Subcutaneous abdominal adipose tissue (tissue), 5 donors: ENCODE data around the gene DRD1.

Source experiments
- H3K27ac ChIP-seq: one replicate; pipeline ENCODE4 v1.7.0; 2013; ENCODE audit warnings: low read depth, mild to moderate bottlenecking, inconsistent platforms, low read length, moderate library complexity
- H3K27me3 ChIP-seq, 5 donors: one replicate each; pipeline ENCODE4 v1.7.0; 2013; ENCODE audit warnings: low read length in 5 of 5, inconsistent platforms in 1 of 5; ENCODE audit not compliant: control insufficient read depth in 5 of 5, insufficient read depth in 4 of 5
- H3K36me3 ChIP-seq, 5 donors: one replicate each; pipeline ENCODE4 v1.7.0; 2013; ENCODE audit warnings: low read length in 5 of 5; ENCODE audit not compliant: control insufficient read depth in 5 of 5, insufficient read depth in 5 of 5
- H3K4me1 ChIP-seq, 5 donors: one replicate each; pipeline ENCODE4 v1.7.0; 2013; ENCODE audit warnings: low read length in 5 of 5, mild to moderate bottlenecking in 3 of 5, moderate library complexity in 1 of 5; ENCODE audit not compliant: control insufficient read depth in 5 of 5, insufficient read depth in 5 of 5
- H3K4me3 ChIP-seq, 5 donors: one replicate each; pipeline ENCODE4 v1.7.0; 2013; ENCODE audit warnings: low read length in 5 of 5, low read depth in 1 of 5
- H3K9ac ChIP-seq, 5 donors: one replicate each; pipeline ENCODE4 v1.7.0; 2013; ENCODE audit warnings: low read length in 5 of 5, mild to moderate bottlenecking in 4 of 5, moderate library complexity in 3 of 5
- H3K9me3 ChIP-seq, 5 donors: one replicate each; pipeline ENCODE4 v1.7.0; 2013; ENCODE audit warnings: low read length in 5 of 5; ENCODE audit not compliant: control insufficient read depth in 5 of 5
- donor health status: healthy.
- donor health status: healthy.
- donor health status: healthy.
- donor health status: healthy.
- donor health status: healthy.

DRD1 gene

DNA sequence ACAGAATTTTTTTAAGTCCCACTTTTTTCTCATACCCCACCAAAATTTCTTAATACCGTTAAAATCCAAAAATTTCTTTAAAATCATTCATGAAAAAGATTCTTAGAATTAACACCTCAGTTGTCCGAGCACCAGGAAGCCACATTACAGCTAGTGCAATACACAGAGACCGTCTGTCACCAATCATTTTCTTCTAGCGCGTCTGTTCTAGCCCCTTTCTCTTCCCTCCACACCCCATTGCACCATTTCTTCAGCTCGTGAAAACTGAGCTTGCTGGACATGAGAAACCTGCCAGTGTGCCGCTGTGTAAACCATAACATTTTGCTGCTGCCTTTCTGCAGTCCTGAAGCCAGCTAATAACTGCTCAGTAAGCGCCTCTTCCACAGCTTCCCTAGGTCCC, 39.4 kb upstream of the DRD1 start:
- no peak overlapping the region for H3K9ac ChIP-seq
- H3K4me1 ChIP-seq = peaks cover 7 to 17% (median 13%) of the 10 kb centered on the region in 5 donors
- H3K36me3 ChIP-seq = peaks cover 0 to 15% (median 9%) of the 10 kb centered on the region in 5 donors
- no peaks in the 10 kb centered on the region for H3K27me3 ChIP-seq
- H3K4me3 ChIP-seq = no peak overlapping the region
- no peaks in the 10 kb centered on the region for H3K9me3 ChIP-seq
- H3K27ac ChIP-seq = no peak overlapping the region

DNA sequence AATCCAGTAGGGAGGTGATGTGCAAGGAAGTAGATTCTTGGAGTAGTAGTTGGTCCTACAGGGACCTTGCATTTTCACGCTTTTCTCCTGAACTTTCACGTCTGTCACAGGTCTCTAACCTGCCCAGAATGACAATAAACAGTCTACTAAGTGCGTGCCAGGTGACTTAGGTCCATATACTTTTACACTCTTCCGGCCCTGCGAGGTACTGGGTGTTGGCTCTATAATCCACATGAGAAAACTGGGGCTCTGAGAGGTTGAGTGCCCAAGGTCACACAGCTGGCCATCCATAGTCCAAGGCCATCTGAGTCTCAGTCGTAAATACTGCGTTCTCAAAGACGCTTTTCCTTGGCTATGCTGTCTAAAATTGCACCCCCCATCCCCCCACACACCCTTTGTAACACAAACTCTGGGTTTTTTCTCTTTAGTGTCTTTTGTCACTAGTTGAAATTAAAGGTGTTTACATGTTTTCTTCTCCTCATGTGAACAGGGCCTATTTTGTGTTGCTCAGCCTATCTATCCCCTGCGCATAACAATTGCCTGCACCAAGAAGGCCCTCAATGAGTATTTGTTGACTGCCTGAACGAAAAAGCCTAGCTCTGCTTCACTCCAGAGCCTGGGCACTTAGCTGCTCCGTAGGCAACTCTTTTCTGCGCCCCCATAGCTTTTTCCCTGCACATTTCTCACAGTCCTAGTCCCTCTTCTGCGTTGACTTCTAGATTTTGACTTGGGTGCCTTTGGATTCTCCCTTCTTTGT, 35.3 kb upstream of the DRD1 start:
- Histone ChIP-seq H3K9ac (peak overlapping the region; percentile 59 to 89 (median 79)), H3K36me3 (peaks cover 0 to 10% (median 6%) of the 10 kb centered on the region in 5 donors), H3K9me3 (no peaks in the 10 kb centered on the region), H3K27me3 (no peaks in the 10 kb centered on the region), H3K4me3 (peak overlapping the region; percentile 82 to 93 (median 88)), H3K4me1 (peaks cover 7 to 32% (median 18%) of the 10 kb centered on the region in 5 donors), H3K27ac (no peak overlapping the region)

DNA sequence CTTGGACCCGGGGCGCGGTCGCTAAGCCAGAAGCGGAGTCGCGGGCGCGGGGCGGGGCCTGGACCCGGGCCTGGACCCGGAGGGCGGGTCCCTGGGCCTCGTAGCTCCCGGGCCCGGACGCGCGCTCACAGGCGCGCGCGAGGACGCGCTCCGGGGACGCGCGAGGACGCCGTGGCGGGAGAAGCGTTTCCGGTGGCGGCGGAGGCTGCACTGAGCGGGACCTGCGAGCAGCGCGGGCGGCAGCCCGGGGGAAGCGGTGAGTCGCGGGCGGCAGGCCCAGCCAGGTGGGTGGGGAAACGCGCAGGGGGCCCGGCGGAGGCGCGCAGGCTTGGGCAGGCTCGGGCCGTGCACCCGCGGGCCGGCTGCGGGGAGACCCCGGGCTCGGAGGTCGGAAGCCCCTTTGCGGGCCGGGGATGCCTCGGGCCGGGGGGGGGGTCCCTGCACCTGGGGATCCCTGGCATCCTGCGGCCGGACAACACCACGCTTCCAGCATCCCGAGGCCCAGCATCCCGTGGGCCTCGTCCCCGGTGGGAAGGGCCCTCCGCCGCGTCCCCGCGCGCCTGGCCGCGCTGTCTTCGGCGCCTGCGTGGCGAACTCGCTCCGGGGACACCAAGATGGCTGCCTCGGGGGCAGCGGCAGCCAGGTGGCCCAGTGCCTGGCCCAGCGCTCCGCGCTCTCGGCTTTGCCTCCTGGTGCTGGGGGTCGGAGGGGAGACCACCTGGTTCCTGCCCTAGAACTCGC, 34.6 kb upstream of the DRD1 start, which contains the start of gene SFXN1:
Gene SFXN1, plus strand, starts transcription at position 177 of the 741 bp plus-strand sequence. CDS start 13,544 bp downstream, outside the sequence.
- Histone ChIP-seq H3K9me3 (no peaks in the 10 kb centered on the region), H3K27me3 (no peaks in the 10 kb centered on the region), H3K4me1 (peaks cover 7 to 32% (median 18%) of the 10 kb centered on the region in 5 donors), H3K4me3 (peak within 1 kb of the TSS; percentile 82 to 93 (median 88)), H3K27ac (no peak within 1 kb of the TSS), H3K9ac (peak within 1 kb of the TSS; percentile 59 to 89 (median 79)), H3K36me3 (peaks cover 0 to 3% (median 2%) of the 10 kb centered on the region in 5 donors)

DNA sequence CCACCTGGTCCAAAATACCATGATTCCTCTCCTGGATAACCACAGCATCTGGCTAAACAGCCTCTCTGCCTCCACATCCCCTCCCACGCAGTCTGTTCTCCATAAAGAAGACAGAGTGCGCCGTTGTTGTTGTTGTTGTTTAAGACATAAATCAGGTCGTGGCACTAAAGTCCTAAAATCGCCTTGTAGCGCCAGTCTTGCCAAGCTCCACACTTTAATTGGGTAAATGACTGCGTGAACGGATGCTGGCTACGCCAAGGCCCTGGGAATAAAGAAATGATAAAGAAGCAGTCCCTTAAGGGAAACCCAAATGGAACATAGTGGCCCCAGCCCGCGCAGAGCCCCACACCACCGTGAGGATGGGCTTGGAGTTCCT, 34.0 kb upstream of the DRD1 start:
- Histone ChIP-seq H3K9me3 (no peaks in the 10 kb centered on the region), H3K27me3 (no peaks in the 10 kb centered on the region), H3K9ac (peak overlapping the region in 4 of 5 donors; percentile 11 to 63 (median 43)), H3K36me3 (no peaks in the 10 kb centered on the region), H3K4me1 (peaks cover 7 to 32% (median 18%) of the 10 kb centered on the region in 5 donors), H3K4me3 (peak overlapping the region; percentile 60 to 93 (median 84)), H3K27ac (no peak overlapping the region)

- no peak overlapping the region for H3K27ac ChIP-seq
- H3K4me1 ChIP-seq = peaks cover 7 to 32% (median 18%) of the 10 kb centered on the region in 5 donors
- no peak overlapping the region for H3K4me3 ChIP-seq
- no peaks in the 10 kb centered on the region for H3K9me3 ChIP-seq
- H3K9ac ChIP-seq = no peak overlapping the region
- no peaks in the 10 kb centered on the region for H3K27me3 ChIP-seq
- H3K36me3 ChIP-seq = no peaks in the 10 kb centered on the region
Observed at GRCh38 chr5:175477440-175477839, 33.5 kb upstream of the DRD1 start.

GRCh38 chr5:175475248-175475647, 31.3 kb upstream of the DRD1 start:
- Histone ChIP-seq H3K9me3 (no peaks in the 10 kb centered on the region), H3K27ac (no peak overlapping the region), H3K4me1 (peaks cover 7 to 29% (median 18%) of the 10 kb centered on the region in 5 donors), H3K4me3 (no peak overlapping the region), H3K9ac (no peak overlapping the region), H3K36me3 (no peaks in the 10 kb centered on the region), H3K27me3 (no peaks in the 10 kb centered on the region)

DNA sequence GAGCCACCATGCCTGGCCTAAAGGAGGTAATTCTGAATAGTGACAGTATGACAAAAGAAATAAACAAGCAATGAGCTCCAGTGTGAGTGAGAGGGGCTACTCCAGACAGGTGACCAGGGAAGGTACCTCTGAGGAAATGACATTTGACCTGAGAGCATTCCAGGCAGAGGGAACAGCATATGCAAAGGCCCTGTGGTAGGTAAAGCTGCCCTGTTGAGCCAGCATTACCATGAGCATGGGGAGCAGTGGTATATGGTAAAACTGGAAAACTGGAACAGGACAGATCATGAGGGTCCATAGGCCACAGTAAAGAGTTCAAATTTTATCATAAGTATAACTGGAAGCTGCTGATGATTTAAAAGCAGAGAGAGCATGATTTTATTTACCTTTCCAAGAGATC, 28.4 kb upstream of the DRD1 start:
- Histone ChIP-seq H3K9ac (no peak overlapping the region), H3K36me3 (no peaks in the 10 kb centered on the region), H3K4me1 (peaks cover 0 to 23% (median 2%) of the 10 kb centered on the region in 5 donors), H3K9me3 (no peaks in the 10 kb centered on the region), H3K27me3 (no peaks in the 10 kb centered on the region), H3K27ac (no peak overlapping the region), H3K4me3 (no peak overlapping the region)

DNA sequence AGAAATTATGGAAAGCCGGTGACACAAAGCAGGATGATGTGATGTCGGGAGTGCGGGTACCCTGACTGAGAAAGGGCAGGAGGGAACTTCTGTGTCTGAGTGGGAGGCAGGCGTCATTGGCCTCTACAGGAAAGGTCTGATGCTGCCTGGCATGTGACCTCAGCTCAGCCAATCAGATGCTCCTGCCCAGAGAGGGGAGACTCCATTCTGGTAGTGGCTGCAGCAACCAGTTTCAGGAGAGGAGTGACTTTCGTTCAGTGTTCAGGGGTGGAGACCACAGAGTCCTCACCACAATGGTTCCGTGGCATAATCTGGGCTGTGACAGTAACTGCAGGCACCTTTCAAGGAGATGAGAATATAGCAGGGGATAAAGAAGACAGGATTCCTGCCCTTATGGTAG, 27.6 kb upstream of the DRD1 start:
- H3K27ac ChIP-seq = no peak overlapping the region
- H3K36me3 ChIP-seq = no peaks in the 10 kb centered on the region
- no peak overlapping the region for H3K4me3 ChIP-seq
- peaks cover 0 to 31% (median 4%) of the 10 kb centered on the region in 5 donors for H3K4me1 ChIP-seq
- H3K27me3 ChIP-seq = no peaks in the 10 kb centered on the region
- H3K9ac ChIP-seq = no peak overlapping the region
- no peaks in the 10 kb centered on the region for H3K9me3 ChIP-seq

DNA sequence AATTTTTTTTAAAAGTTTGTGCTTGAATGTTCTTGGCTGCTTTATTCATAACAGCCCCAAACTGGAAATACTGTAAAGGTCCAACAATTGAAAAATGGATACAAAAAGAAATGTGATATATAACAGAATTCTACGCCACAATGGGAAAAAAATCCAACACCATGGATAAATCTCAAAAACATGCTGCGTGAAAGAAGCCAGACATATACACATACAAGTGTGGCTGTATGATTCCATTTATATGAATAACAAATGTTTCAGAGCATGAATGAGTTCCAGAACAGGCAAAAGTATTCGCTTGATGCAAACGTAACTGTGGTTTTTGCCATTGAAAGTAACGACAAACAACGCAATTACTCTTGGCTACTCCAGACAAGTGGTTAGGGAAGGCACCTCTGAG, 27.2 kb upstream of the DRD1 start:
- H3K27me3 ChIP-seq = no peaks in the 10 kb centered on the region
- no peak overlapping the region for H3K27ac ChIP-seq
- no peak overlapping the region for H3K4me3 ChIP-seq
- no peak overlapping the region for H3K9ac ChIP-seq
- H3K36me3 ChIP-seq = no peaks in the 10 kb centered on the region
- H3K9me3 ChIP-seq = no peaks in the 10 kb centered on the region
- peaks cover 2 to 30% (median 8%) of the 10 kb centered on the region in 5 donors for H3K4me1 ChIP-seq

GRCh38 chr5:175470781-175471180, 26.8 kb upstream of the DRD1 start:
- no peaks in the 10 kb centered on the region for H3K36me3 ChIP-seq
- no peak overlapping the region for H3K4me3 ChIP-seq
- H3K27ac ChIP-seq = no peak overlapping the region
- no peak overlapping the region for H3K9ac ChIP-seq
- peaks cover 2 to 30% (median 10%) of the 10 kb centered on the region in 5 donors for H3K4me1 ChIP-seq
- H3K27me3 ChIP-seq = no peaks in the 10 kb centered on the region
- no peaks in the 10 kb centered on the region for H3K9me3 ChIP-seq
